Measurements from ENCODE around the gene WEE2.
A peak's percentile ranks its signal among the peaks of the same experiment; 100 is the strongest.

GRCh38 chr7:141754939-141755338 is 46.8 kb downstream of the WEE2 start:
- TF ChIP-seq CTCF (IDR thresholded peaks at IDR 0.05) (peak in 1 of 4 experiments; percentile 18), POLR2A (IDR thresholded peaks at IDR 0.05) (no peak), POLR2AphosphoS5 (IDR thresholded peaks at IDR 0.05) (no peak), EP300 (IDR thresholded peaks at IDR 0.05) (no peak)
